SU-DHL-6 (cell line): ENCODE measurements around the gene LIPM.

Experiments
- EZH2phosphoT487 ChIP-seq: fragments of 200-600 bp; sonication (generic), shearing (Covaris generic); conservative IDR thresholded peaks from 2 replicates; pipeline ENCODE4 v1.6.1; 2018; ENCODE audit warnings: mild to moderate bottlenecking, antibody characterized with exemption, low read length, moderate library complexity, mixed read lengths
- TF ChIP-seq, protein P1 (sequence below): fragments of 200-600 bp; sonication (generic); IDR thresholded peaks from one replicate; pipeline ENCODE4 v1.5.1; 2017; ENCODE audit warnings: antibody characterized with exemption, mild to moderate bottlenecking, low read length, moderate library complexity; ENCODE audit not compliant: insufficient read depth, poor library complexity, severe bottlenecking

DNA sequence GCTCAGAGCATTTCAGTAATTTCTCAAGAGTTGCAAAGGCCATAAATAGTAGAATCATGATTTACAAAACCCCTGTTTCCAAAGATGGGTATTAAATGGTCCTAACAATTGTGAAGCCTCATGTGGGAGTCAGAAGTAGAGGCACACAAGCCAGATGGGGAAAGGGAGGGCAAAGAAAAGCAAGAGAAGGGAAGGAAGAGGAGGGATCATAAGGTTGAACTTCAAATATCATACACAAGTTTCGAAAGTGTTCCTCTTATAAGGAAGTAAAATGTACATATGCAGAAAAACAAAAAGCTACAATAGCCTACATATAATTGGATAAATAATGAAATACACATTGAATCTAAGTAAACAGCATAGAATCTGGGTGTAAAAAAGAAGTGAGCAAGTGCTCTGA lies 36.7 kb upstream of the LIPM start:
- TF ChIP-seq, protein P1, sequence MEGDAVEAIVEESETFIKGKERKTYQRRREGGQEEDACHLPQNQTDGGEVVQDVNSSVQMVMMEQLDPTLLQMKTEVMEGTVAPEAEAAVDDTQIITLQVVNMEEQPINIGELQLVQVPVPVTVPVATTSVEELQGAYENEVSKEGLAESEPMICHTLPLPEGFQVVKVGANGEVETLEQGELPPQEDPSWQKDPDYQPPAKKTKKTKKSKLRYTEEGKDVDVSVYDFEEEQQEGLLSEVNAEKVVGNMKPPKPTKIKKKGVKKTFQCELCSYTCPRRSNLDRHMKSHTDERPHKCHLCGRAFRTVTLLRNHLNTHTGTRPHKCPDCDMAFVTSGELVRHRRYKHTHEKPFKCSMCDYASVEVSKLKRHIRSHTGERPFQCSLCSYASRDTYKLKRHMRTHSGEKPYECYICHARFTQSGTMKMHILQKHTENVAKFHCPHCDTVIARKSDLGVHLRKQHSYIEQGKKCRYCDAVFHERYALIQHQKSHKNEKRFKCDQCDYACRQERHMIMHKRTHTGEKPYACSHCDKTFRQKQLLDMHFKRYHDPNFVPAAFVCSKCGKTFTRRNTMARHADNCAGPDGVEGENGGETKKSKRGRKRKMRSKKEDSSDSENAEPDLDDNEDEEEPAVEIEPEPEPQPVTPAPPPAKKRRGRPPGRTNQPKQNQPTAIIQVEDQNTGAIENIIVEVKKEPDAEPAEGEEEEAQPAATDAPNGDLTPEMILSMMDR, result no peak
- TF ChIP-seq EZH2phosphoT487, result no peak
